Stimulated activated CD8-positive, alpha-beta memory T cell treated with anti-CD3 and anti-CD28 coated beads, Interleukin-7, amount 100 ng/mL, for 24 hours (primary cell): ENCODE measurements around the gene IFI30.
"Not testable (repeated sequence)": the region's sequence is repeated elsewhere in the genome, so short reads cannot be mapped to it uniquely, and the experiment has no call there.

Source experiments
- DNase-seq: peaks from one replicate; pipeline ENCODE4 v3.0.0-alpha.2; 2020; ENCODE audit warnings: low read depth

Gene IFI30

GRCh38 chr19:18152817-18153555 is 20.6 kb upstream of the IFI30 start, which contains the start of gene PIK3R2:
PIK3R2 (plus strand) TSS chr19:18153163; CDS start chr19:18155880, 2,717 bp downstream.
- DNase-seq = peak; percentile 100

DNA sequence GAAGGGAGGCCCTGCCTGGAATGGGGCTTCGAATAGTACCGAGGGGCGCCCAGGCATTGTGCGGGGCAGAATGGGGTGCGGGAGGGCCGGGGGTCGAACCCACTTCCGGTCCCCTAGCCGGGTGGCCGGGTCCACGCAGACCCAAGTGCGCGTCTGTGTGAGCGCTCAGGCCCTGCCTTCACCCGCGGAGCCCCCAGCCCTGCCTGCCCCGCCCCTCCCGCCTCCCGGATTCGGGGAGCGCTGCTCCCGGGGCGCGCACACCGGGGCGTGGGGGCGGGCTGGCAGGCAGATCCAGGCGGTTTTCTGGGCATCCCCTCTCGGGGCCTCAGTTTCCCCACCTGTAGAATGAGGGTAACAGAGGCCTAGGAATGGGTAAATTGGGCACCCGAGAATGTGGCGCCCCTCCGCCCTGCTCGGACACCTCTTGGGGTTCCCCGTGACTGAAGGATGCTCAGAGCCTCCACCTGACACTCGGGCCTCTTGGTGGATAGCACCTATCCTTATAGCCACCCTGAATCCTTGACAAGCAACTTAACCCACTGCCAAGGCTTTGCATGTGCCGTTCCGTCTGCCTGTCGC is 20.0 kb upstream of the IFI30 start:
- no peak for DNase-seq

GRCh38 chr19:18155095-18156087 is 18.2 kb upstream of the IFI30 start:
- DNase-seq = no peak

DNA sequence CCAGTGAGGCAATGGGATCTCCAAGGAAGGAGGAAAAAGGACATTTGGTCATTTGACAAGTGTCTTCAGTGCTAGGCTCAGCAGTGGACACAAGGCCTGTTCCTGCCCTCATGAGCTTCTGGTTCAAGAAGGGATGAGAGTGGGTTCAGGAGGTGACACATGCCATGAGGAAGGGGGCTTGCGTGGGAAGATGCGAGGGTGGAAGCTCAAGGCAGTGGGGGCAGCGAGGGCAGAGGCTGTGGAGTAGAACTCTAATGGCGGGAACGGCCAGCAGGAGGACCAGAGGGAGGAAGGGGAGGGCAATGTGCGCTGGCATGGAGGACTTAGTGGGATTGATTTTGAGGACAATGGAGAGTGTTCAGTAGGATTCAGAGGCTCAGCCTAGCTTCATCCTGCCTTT is 17.3 kb upstream of the IFI30 start:
- DNase-seq = no peak

- no peak for DNase-seq
These were observed 16.7 kb upstream of the IFI30 start for GRCh38 chr19:18156841-18157464.

GRCh38 chr19:18157465-18158063 is 16.0 kb upstream of the IFI30 start:
- no peak for DNase-seq

- no peak for DNase-seq
These were observed 15.1 kb upstream of the IFI30 start for GRCh38 chr19:18158467-18158866.

- DNase-seq = not testable (repeated sequence)
These were observed 14.5 kb upstream of the IFI30 start for GRCh38 chr19:18159059-18159616.

GRCh38 chr19:18159810-18160209 is 13.8 kb upstream of the IFI30 start:
- DNase-seq = no peak

DNA sequence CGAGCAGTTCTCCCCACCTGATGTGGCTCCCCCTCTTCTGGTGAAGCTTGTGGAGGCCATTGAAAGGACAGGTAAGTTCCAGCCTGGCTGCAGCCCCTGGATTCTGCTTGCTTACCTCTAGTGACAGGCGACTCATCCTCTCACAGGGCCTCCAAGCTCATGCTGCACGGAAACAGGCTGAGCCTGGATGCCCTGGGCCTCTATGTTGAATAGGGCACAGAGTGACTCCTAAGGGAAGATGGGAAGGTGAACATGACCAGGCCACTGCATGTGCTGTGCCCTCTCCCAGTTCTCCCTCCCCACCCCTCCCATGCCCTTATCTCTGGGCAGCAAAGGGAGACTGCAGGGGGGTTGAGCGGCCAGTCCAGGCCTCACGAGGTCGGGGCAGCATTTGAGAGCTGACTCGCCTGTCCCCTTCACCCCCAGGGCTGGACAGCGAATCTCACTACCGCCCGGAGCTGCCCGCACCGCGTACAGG is 13.1 kb upstream of the IFI30 start:
- no peak for DNase-seq

GRCh38 chr19:18160971-18161635 is 12.5 kb upstream of the IFI30 start:
- peak; percentile 56 for DNase-seq

DNA sequence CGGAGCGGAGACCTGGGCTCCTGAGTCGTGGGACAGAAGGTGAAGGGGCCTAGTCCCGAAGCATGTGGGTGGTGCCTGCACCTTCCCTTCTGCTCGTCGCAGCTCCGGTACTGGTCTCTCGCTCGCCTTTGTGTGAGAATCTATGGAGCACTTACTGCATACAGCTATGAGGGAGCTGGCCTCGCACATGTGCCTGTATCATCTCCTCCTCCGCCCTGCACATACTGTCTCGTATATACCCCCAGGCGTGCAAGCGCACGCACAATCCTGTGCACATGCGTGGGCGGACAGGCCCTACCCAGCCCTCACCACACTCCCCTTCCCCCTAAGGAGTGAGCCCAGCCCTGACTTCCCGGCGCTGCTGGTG is 12.0 kb upstream of the IFI30 start:
- DNase-seq = no peak

DNA sequence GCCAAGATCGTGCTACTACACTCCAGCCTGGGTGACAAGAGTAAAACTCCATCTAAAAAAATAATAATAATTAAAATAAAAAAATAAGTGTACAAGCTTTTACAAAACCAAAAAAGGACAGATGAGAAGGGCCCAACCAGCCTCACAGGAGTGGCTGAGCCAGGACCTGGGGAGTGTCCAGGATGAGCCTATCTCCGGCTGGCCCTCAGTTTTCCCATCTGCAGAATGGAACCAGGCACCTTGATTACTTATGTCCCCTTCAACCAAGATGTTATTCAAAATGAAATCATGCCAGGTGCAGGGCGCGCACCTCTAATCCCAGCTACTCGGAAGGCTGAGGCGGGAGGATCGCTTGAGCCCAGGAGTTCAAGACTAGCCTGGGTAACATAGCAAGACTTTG is 9.5 kb upstream of the IFI30 start:
- DNase-seq = no peak

GRCh38 chr19:18165794-18166544 is 7.6 kb upstream of the IFI30 start:
- DNase-seq = no peak

- DNase-seq = no peak
These were observed 6.6 kb upstream of the IFI30 start for GRCh38 chr19:18167011-18167410.

DNA sequence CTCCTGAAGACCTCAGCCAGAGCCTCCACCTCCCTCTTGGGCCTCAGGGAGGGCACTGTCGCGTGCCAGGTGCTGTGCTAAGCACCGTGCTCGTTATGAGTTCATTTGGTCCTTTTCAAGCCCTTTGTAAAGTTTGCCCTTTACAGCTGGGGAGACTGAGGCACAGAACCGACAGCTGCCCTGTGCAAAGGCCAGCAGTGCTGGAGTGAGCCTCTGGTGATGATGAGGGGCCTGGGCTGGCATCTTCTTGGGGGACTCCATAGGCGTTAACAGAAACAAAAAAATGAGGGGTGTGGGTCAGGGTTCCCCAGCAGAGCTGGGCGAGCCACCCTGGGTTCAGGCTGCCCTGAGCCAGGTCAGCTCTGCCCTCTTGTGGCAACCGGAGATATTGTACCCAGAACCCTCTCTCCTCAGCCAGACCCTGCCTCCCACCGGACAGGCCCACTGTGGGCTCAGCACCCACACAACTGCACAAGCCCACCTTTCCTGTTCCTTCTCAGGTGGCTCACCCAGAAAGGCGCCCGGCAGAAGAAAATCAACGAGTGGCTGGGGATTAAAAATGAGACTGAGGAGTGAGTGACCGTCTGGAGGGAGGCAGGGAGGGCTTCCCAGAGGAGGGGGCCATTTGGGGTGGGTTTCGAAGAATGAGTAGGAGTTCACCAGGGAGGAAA is 5.5 kb upstream of the IFI30 start:
- DNase-seq = no peak

DNA sequence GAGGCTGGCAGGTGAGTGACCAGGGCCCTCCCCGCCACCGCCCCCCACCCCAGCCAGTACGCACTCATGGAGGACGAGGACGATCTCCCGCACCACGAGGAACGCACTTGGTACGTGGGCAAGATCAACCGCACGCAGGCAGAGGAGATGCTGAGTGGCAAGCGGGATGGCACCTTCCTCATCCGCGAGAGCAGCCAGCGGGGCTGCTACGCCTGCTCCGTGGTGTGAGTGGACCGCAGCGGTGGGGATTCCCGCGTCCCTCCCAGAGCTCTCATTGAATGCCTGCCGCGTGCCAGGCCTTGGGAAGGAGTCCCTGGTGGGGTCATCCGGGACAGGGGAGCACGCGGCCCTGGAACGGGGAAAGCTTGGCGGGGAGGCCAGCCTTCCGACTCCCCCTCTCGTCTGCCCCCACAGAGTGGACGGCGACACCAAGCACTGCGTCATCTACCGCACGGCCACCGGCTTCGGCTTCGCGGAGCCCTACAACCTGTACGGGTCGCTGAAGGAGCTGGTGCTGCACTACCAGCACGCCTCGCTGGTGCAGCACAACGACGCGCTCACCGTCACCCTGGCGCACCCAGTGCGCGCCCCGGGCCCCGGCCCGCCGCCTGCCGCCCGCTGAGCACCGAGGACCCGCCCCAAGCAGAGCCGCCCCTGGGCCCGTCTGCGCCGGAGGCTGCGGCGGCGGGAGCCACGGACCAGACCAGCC is 4.8 kb upstream of the IFI30 start:
- no peak for DNase-seq

DNA sequence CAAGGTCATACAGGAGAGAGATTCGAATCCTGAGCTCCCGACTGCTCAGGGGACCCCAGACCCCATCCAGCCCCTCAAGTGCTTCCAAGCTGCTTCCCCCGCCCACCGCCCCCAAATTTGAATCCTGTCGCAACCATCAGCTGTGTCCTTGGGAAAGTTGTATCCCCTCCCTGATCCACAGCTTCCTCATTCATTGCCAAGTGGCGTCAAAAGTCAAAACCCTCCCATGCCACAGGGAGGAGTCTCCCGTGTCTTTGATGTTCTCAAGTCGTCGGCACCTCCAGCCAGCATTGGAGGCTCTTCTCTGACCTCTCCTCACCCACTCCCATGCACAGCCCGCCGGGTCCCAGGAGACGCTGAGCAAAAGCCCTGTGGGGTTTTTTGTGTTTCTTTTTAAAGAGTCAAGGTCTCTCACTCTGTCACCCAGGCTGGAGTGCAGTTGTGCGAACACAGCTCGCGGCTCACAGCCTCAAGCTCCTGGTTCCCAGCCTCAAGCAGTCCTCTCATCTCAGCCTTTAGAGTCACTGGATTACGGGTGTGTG is 2.8 kb upstream of the IFI30 start:
- DNase-seq = no peak
